SJCRH30 (cell line): ENCODE results near the gene SLC12A8. TPM values are rescaled to one million over a fixed set of nuclear protein-coding genes. Genes with fewer than 3 reads are reported as not detected.

ENCODE experiments used
- DNase-seq, 2 experiments: peaks; one replicate each; pipeline ENCODE4 v3.0.0-alpha.2; 2015 to 2020
- H3K27ac ChIP-seq: fragments of 250-450 bp; sonication (Bioruptor Pico); 2 replicates; pipeline ENCODE4 v1.5.1; 2020; ENCODE audit warnings: mild to moderate bottlenecking, moderate library complexity
- H3K27me3 ChIP-seq: fragments of 250-450 bp; sonication (Bioruptor Pico); 2 replicates; pipeline ENCODE4 v1.5.1; 2020; ENCODE audit warnings: mild to moderate bottlenecking, moderate library complexity
- H3K36me3 ChIP-seq: fragments of 250-450 bp; sonication (Bioruptor Pico); 2 replicates; pipeline ENCODE4 v1.5.1; 2020; ENCODE audit warnings: mild to moderate bottlenecking, moderate library complexity
- H3K4me1 ChIP-seq: fragments of 250-450 bp; sonication (Bioruptor Pico); 2 replicates; pipeline ENCODE4 v1.5.1; 2020; ENCODE audit warnings: mild to moderate bottlenecking, moderate library complexity
- H3K4me3 ChIP-seq: fragments of 250-450 bp; sonication (Bioruptor Pico); 2 replicates; pipeline ENCODE4 v1.5.1; 2020; ENCODE audit warnings: mild to moderate bottlenecking, moderate library complexity
- H3K9me3 ChIP-seq: fragments of 250-450 bp; sonication (Bioruptor Pico); replicated peaks from 2 replicates; pipeline ENCODE4 v1.5.1; 2020; ENCODE audit warnings: mild to moderate bottlenecking, moderate library complexity
- total RNA-seq: library from RNA; depleted of rRNA; stranded (reverse); fragments of >200 nt; shearing (Covaris generic); gene quantifications from 2 replicates; pipeline ENCODE4 v1.2.3, GENCODE V29; 2014

SLC12A8 gene
- total RNA-seq, 1 experiment from 2014 or later: 3.7 TPM

DNA sequence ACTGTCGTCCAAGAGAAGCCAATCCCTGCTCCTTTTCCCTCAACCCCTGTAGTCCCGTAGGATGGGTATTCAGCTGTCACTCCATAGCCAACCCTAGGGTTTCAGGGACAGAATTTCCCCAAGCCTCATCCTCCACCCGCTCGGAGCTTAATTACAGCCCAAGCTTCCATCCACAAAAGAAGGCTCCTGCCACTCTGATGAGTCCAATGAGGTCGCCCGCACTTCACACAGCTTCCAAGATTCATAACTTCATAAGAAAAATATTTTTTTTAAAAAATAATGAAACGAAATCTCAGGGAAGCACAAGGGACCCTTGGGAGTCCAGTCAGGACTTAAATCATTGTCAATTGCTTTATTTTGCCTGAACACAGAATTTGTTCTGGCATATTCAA, 75.6 kb downstream of the SLC12A8 start:
- no peak for DNase-seq
- H3K9me3 ChIP-seq: no peaks in the 10 kb centered on the region
- H3K27me3 ChIP-seq: no peaks in the 10 kb centered on the region
- H3K4me1 ChIP-seq: peaks cover 7% of the 10 kb centered on the region
- H3K27ac ChIP-seq: no peak overlapping the region
- H3K36me3 ChIP-seq: no peaks in the 10 kb centered on the region
- H3K4me3 ChIP-seq: no peak overlapping the region

GRCh38 chr3:125136515-125136914, 76.0 kb downstream of the SLC12A8 start:
- no peak overlapping the region for H3K27ac ChIP-seq
- H3K9me3 ChIP-seq: no peaks in the 10 kb centered on the region
- no peak for DNase-seq
- peaks cover 7% of the 10 kb centered on the region for H3K4me1 ChIP-seq
- H3K27me3 ChIP-seq: no peaks in the 10 kb centered on the region
- no peaks in the 10 kb centered on the region for H3K36me3 ChIP-seq
- no peak overlapping the region for H3K4me3 ChIP-seq

- Histone ChIP-seq H3K4me1 (peaks cover 14% of the 10 kb centered on the region), H3K27ac (no peak overlapping the region), H3K36me3 (no peaks in the 10 kb centered on the region), H3K27me3 (no peaks in the 10 kb centered on the region), H3K9me3 (no peaks in the 10 kb centered on the region), H3K4me3 (no peak overlapping the region)
- no peak for DNase-seq
Measured at GRCh38 chr3:125134952-125135351, 77.6 kb downstream of the SLC12A8 start.

GRCh38 chr3:125132815-125133214, 79.7 kb downstream of the SLC12A8 start:
- Histone ChIP-seq H3K27ac (no peak overlapping the region), H3K27me3 (no peaks in the 10 kb centered on the region), H3K4me1 (peaks cover 27% of the 10 kb centered on the region)

DNA sequence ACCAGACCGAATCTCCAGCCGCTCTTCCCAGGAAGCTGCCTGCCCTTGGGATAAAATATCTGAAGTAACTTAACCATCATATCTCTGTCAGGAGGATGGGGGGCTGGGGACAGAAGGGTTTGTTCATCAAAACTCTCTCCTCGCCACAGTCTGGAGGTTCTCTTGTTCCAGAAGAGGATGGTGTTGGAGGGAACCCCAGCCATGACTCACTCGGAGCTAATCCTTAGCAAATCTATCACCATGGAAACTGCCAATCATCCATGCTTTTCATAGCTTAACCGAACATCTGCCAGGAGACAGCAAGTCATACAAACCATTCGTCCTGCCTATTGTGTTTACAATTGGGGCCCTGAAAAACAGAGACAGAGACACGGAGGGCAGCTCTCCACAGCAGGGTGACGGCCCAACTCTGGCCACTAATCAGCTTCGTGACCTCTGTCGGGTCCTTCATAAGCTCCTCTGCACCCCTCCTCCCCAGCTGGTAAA, 83.0 kb downstream of the SLC12A8 start:
- Histone ChIP-seq H3K36me3 (no peaks in the 10 kb centered on the region), H3K9me3 (no peaks in the 10 kb centered on the region), H3K4me3 (peak overlapping the region; percentile 24), H3K4me1 (peaks cover 37% of the 10 kb centered on the region), H3K27ac (peak overlapping the region; percentile 92), H3K27me3 (no peaks in the 10 kb centered on the region)
- DNase-seq: peak; percentile 94 to 96

More at GRCh38 chr3:125132815-125133214, 79.7 kb downstream of the SLC12A8 start:
- H3K36me3 ChIP-seq: no peaks in the 10 kb centered on the region
- DNase-seq: no peak
- H3K9me3 ChIP-seq: no peaks in the 10 kb centered on the region
- no peak overlapping the region for H3K4me3 ChIP-seq

DNA sequence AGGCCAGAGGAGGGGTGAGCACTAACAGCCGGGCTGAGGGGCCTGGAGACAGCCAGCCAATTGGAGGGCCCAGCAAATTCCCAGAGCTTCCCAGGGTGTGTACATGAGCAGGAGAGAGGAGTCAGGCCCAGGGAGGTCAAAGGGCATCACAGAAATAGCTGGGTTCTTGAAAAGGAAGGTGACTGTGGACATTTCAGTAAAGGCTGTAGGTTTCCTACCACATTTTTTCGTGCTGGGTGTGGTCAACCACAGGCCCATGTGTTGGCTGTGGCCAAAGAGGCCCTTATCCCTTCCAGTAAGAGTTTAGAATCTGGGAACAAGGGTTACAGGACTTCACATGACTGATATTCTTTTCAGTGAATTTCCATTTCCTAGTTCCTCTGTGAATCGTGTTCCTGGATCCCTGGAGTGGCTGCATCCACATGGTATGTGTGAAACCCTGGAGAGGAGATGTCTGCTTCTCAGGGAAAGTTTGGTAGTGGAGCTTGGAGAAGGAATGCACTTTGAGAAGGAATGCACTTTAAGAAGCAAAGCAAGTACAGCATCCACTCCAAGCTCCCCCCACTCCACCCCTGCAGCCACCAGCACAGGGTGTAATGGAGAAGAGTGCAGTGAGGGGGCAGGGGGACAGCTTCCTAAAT, 83.6 kb downstream of the SLC12A8 start:
- DNase-seq: peak in 1 of 2 experiments; percentile 69
- peaks cover 37% of the 10 kb centered on the region for H3K4me1 ChIP-seq
- H3K9me3 ChIP-seq: no peaks in the 10 kb centered on the region
- H3K36me3 ChIP-seq: no peaks in the 10 kb centered on the region
- peak overlapping the region; percentile 24 for H3K4me3 ChIP-seq
- no peaks in the 10 kb centered on the region for H3K27me3 ChIP-seq
- peak overlapping the region; percentile 92 for H3K27ac ChIP-seq

GRCh38 chr3:125126323-125126722, 86.2 kb downstream of the SLC12A8 start:
- Histone ChIP-seq H3K27ac (peak overlapping the region; percentile 30), H3K4me1 (peaks cover 45% of the 10 kb centered on the region), H3K4me3 (no peak overlapping the region), H3K9me3 (no peaks in the 10 kb centered on the region), H3K27me3 (no peaks in the 10 kb centered on the region), H3K36me3 (no peaks in the 10 kb centered on the region)
- no peak for DNase-seq

DNA sequence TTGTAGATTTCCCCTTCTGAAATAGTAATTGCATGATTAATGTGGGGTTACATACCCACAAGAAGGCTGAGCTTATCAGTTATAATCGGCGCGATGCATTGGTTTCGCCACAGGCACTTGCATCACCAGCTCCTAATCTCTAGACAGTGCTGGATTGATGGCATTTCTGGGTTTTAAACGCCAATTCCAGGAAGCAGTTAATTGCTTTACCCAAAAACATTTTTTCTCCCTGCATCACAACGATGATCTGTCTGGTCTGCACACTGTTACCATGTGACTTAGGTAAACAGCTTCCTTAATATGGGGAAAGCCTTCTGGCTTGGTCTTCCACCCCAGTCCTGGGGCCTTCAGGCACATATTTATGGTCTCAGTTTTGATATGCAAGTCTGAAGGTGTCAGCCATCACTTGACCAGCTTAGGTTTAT, 86.7 kb downstream of the SLC12A8 start:
- Histone ChIP-seq H3K4me1 (peaks cover 41% of the 10 kb centered on the region), H3K27me3 (no peaks in the 10 kb centered on the region), H3K36me3 (no peaks in the 10 kb centered on the region), H3K9me3 (no peaks in the 10 kb centered on the region), H3K4me3 (no peak overlapping the region), H3K27ac (peak overlapping the region; percentile 30)
- DNase-seq: peak in 1 of 2 experiments; percentile 33

DNA sequence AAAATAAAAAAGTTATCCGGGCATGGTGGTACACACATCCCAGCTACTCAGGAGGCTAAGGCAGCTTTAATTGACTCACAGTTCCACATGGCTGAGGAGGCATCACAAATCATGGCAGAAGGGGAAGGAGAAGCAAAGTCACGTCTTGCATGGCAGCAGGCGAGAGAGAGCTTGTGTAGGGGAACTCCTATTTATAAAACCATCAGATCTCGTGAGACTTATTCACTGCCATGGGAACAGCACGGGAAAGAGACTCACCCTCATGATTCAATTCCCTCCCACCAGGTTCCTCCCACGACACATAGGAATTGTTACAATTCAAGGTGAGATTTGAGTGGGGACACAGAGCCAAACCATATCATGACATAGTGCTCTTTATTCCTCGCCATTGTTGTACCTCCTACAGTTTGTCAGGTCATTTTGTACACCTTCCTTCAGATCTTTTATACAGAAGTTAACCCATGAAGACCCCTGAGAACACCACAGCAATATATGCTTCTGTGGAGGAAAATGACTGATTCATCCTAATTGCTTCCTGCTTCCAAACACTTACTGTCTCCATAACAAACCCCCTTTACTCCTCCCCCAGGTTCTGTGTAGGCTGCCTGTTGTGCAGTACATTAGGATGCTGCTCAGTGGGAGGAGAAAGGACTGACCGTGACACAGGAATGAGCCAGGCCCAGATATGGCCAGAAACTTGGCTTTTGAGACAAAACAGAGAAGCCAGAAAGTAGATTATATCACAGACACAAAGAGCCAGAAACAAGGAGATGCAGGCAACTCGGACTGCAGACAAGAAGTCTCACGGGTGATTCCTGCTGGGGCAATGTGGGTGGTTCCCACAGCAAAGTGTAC, 88.9 kb downstream of the SLC12A8 start:
- Histone ChIP-seq H3K4me1 (peaks cover 29% of the 10 kb centered on the region), H3K9me3 (no peaks in the 10 kb centered on the region), H3K27me3 (no peaks in the 10 kb centered on the region), H3K36me3 (no peaks in the 10 kb centered on the region), H3K4me3 (no peak overlapping the region), H3K27ac (no peak overlapping the region)
- DNase-seq: no peak

GRCh38 chr3:125121246-125122010, 91.1 kb downstream of the SLC12A8 start:
- Histone ChIP-seq H3K27me3 (no peaks in the 10 kb centered on the region), H3K4me1 (peaks cover 30% of the 10 kb centered on the region), H3K36me3 (no peaks in the 10 kb centered on the region), H3K4me3 (peak overlapping the region; percentile 61), H3K9me3 (no peaks in the 10 kb centered on the region), H3K27ac (peak overlapping the region; percentile 94)
- no peak for DNase-seq

DNA sequence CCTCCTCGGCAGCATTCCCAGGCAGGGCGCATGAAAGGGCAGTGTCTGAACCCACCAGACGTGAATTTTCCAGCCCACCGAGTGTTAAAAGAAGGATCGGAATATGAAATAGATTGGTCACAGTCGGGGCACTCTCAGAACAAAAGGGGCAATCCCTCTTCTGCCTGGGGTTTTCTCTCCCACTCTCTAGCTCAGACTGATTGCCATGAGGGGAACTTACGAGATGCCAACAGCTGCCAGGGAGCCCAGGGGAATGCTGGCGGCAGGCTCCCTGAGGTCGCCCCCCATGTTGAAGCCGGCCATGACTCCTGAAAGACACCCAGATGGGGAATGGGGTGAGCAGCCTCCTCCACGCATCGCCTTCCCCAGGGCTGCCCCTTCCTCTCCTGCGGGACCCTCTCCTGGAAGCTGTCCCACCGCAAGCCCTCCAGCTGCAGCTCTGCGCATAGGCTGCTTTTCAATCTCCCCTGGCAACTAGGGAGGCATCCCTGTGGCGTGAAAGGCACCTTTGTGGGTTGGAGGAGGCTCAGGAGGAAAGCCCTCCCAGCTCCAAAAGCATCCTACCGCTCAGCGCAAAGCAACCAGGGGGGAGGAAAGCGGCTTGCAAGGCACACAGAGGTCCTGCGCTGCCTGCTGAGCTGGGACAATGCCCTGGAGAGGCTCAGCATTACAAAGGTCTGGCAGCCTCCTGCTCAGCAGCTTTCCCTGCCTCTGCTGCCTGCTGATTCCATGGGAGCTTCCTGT, 92.0 kb downstream of the SLC12A8 start:
- H3K36me3 ChIP-seq: no peaks in the 10 kb centered on the region
- H3K9me3 ChIP-seq: no peaks in the 10 kb centered on the region
- peak overlapping the region; percentile 61 for H3K4me3 ChIP-seq
- no peaks in the 10 kb centered on the region for H3K27me3 ChIP-seq
- peak overlapping the region; percentile 94 for H3K27ac ChIP-seq
- peak; percentile 78 to 82 for DNase-seq
- H3K4me1 ChIP-seq: peaks cover 25% of the 10 kb centered on the region

- no peaks in the 10 kb centered on the region for H3K36me3 ChIP-seq
Measured at GRCh38 chr3:125119752-125120378, 92.7 kb downstream of the SLC12A8 start.

DNA sequence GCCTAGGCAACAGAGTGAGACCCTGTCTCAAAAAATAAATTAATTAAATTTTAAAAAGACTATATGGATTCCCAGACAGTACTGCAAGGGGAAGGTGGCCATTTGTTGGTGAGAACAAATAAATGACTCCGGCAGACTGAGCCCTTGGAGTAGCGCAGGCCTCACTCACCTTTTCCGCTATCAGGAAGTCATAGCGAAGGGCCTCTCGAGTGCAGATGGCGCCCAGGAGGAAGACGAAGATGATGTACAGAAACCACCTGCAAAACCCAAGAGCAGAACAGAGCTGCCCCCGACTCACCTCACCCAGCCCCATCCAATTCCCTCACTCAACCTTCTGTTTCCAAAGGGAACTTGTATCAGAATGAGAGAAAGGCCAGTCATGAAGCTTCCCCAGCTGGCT, 93.9 kb downstream of the SLC12A8 start:
- H3K9me3 ChIP-seq: no peaks in the 10 kb centered on the region
- no peak for DNase-seq
- no peak overlapping the region for H3K4me3 ChIP-seq
- no peak overlapping the region for H3K27ac ChIP-seq
- peaks cover 25% of the 10 kb centered on the region for H3K4me1 ChIP-seq
- no peaks in the 10 kb centered on the region for H3K27me3 ChIP-seq
- H3K36me3 ChIP-seq: no peaks in the 10 kb centered on the region

More at GRCh38 chr3:125119752-125120378, 92.7 kb downstream of the SLC12A8 start:
- peak overlapping the region; percentile 94 for H3K27ac ChIP-seq
- DNase-seq: no peak
- no peaks in the 10 kb centered on the region for H3K27me3 ChIP-seq
- peak overlapping the region; percentile 61 for H3K4me3 ChIP-seq
- no peaks in the 10 kb centered on the region for H3K9me3 ChIP-seq
- H3K4me1 ChIP-seq: peaks cover 25% of the 10 kb centered on the region
